SH-SY5Y (cell line): Measurements from ENCODE around the gene FOXO1.

Experiments
- GATA2 ChIP-seq: IDR thresholded peaks from 2 replicates; pipeline ENCODE4 v1.6.1; 2011; ENCODE audit warnings: mild to moderate bottlenecking, low read depth, low read length
- GATA3 ChIP-seq: IDR thresholded peaks from 2 replicates; pipeline ENCODE4 v1.6.1; 2011; ENCODE audit warnings: low read depth, mild to moderate bottlenecking, low read length, moderate library complexity

FOXO1 gene

GRCh38 chr13:40527914-40528313, 138.5 kb downstream of the FOXO1 start:
- TF ChIP-seq GATA3 (no peak), GATA2 (no peak)

GRCh38 chr13:40522282-40522681, 144.2 kb downstream of the FOXO1 start:
- TF ChIP-seq GATA3 (no peak), GATA2 (no peak)

- no peak for TF ChIP-seq GATA3
Observed at GRCh38 chr13:40520916-40521315, 145.5 kb downstream of the FOXO1 start.

GRCh38 chr13:40519637-40520036, 146.8 kb downstream of the FOXO1 start:
- TF ChIP-seq GATA3 (no peak), GATA2 (no peak)

GRCh38 chr13:40518481-40518882, 148.0 kb downstream of the FOXO1 start:
- TF ChIP-seq GATA3 = no peak
- TF ChIP-seq GATA2 = no peak

GRCh38 chr13:40517486-40518480, 148.7 kb downstream of the FOXO1 start:
- no peak for TF ChIP-seq GATA2
- no peak for TF ChIP-seq GATA3

- no peak for TF ChIP-seq GATA3
- TF ChIP-seq GATA2 = no peak
Observed at GRCh38 chr13:40515702-40516101, 150.7 kb downstream of the FOXO1 start.

- TF ChIP-seq GATA3 = no peak
- TF ChIP-seq GATA2 = no peak
Observed at GRCh38 chr13:40514802-40515201, 151.6 kb downstream of the FOXO1 start.

GRCh38 chr13:40509876-40510275, 156.6 kb downstream of the FOXO1 start:
- TF ChIP-seq GATA2 (no peak), GATA3 (no peak)

- TF ChIP-seq GATA2 (no peak), GATA3 (no peak)
Observed at GRCh38 chr13:40508767-40509342, 157.6 kb downstream of the FOXO1 start.

- TF ChIP-seq GATA2 (no peak), GATA3 (no peak)
Observed at GRCh38 chr13:40508127-40508526, 158.3 kb downstream of the FOXO1 start.

- TF ChIP-seq GATA3 (no peak), GATA2 (no peak)
Observed at GRCh38 chr13:40506592-40507446, 159.6 kb downstream of the FOXO1 start.
